ENCODE measurements around the gene RFT1.

Gene RFT1

GRCh38 chr3:53139906-53140846, 9.9 kb upstream of the RFT1 start:
- ChIA-PET CTCF (interaction anchor here (0.5 to 2.0 kb wide), 5 partner anchors 14 to 57 kb away, joined by 3 to 4 read pairs (median 3); partner anchors contain the start of gene PRKCD), POLR2A (no interaction called here)
- Histone ChIP-seq H3K36me3 (ENCODE audit: control insufficient read depth in 2 of 2, insufficient read depth in 1 of 2, low read length in 2 of 2) (no peaks in the 10 kb centered on the region), H3K4me3 (ENCODE audit: low read depth, low read length) (no peak overlapping the region), H3K9me3 (ENCODE audit: control insufficient read depth, insufficient read depth, low read depth, low read length) (no peaks in the 10 kb centered on the region), H3K27ac (ENCODE audit: extremely low read depth, low read depth, low read length) (no peak overlapping the region), H3K4me1 (ENCODE audit: control insufficient read depth, insufficient read depth, low read length) (no peaks in the 10 kb centered on the region)
- TF ChIP-seq ZBTB11 (tag by site-specific recombination; conservative IDR thresholded peaks at IDR 0.05; ENCODE audit: low read depth) (no peak), ZNF354C (tag by site-specific recombination; IDR thresholded peaks at IDR 0.05; ENCODE audit: borderline replicate concordance, low read depth) (no peak), ZEB2 (tag by site-specific recombination; IDR thresholded peaks at IDR 0.05) (no peak), ZBTB17 (tag by site-specific recombination; IDR thresholded peaks at IDR 0.05) (no peak), ZNF248 (tag by site-specific recombination; IDR thresholded peaks at IDR 0.05) (no peak), ZNF670 (tag by site-specific recombination; IDR thresholded peaks at IDR 0.05; ENCODE audit: low read depth) (0 out of 2 replicates have a peak, but pooled peaks have one; percentile 16), MYNN (tag by site-specific recombination; IDR thresholded peaks at IDR 0.05; ENCODE audit: borderline replicate concordance) (no peak), ZNF416 (tag by site-specific recombination; IDR thresholded peaks at IDR 0.05) (no peak), GFI1B (tag by site-specific recombination; IDR thresholded peaks at IDR 0.05) (no peak), ZNF214 (tag by site-specific recombination; IDR thresholded peaks at IDR 0.05; ENCODE audit: borderline replicate concordance) (no peak), HOXA7 (CRISPR knock-in tag; IDR thresholded peaks at IDR 0.05; ENCODE audit: borderline replicate concordance) (no peak), ZNF239 (tag by site-specific recombination; IDR thresholded peaks at IDR 0.05) (no peak), ZNF513 (tag by site-specific recombination; IDR thresholded peaks at IDR 0.05) (no peak), AEBP2 (tag by site-specific recombination; IDR thresholded peaks at IDR 0.05; ENCODE audit: borderline replicate concordance) (no peak), ZNF701 (tag by site-specific recombination; IDR thresholded peaks at IDR 0.05) (no peak), BCL11A (tag by site-specific recombination; IDR thresholded peaks at IDR 0.05; ENCODE audit: low read depth) (no peak), ZNF785 (tag by site-specific recombination; IDR thresholded peaks at IDR 0.05) (peak; percentile 73), RBAK (tag by site-specific recombination; IDR thresholded peaks at IDR 0.05) (no peak), SETDB1 (IDR thresholded peaks at IDR 0.05; ENCODE audit: insufficient read length, low read length) (no peak), ZNF37A (tag by site-specific recombination; IDR thresholded peaks at IDR 0.05) (no peak), ZBTB1 (tag by site-specific recombination; IDR thresholded peaks at IDR 0.05) (no peak), ZNF473 (tag by site-specific recombination; IDR thresholded peaks at IDR 0.05) (no peak), ZNF654 (tag by site-specific recombination; IDR thresholded peaks at IDR 0.05; ENCODE audit: low read depth) (no peak), HOXC10 (CRISPR knock-in tag; IDR thresholded peaks at IDR 0.05) (no peak), OVOL3 (tag by site-specific recombination; IDR thresholded peaks at IDR 0.05) (no peak), ZNF639 (tag by site-specific recombination; IDR thresholded peaks at IDR 0.05) (no peak), ZNF16 (tag by site-specific recombination; IDR thresholded peaks at IDR 0.05; ENCODE audit: low read depth) (no peak), EGR2 (tag by site-specific recombination; IDR thresholded peaks at IDR 0.05; ENCODE audit: low read depth) (peak; percentile 88), ZBTB20 (tag by site-specific recombination; IDR thresholded peaks at IDR 0.05) (peak; percentile 41; the same call in 1 of the 2 replicates), BCL6B (tag by site-specific recombination; IDR thresholded peaks at IDR 0.05) (no peak)
